ENCODE results near the gene RECK. TPM values are rescaled to one million over a fixed set of nuclear protein-coding genes. Genes with fewer than 3 reads are reported as not detected.

Gene RECK
- total RNA-seq, 1 donor from 2014 or later: 11.7 TPM

GRCh38 chr9:36035006-36035405, 1.7 kb upstream of the RECK start:
- Mint-ChIP-seq H3K27me3 (peaks cover 25% of the 10 kb centered on the region), H3K4me1 (ENCODE audit: unreplicated experiment) (peaks cover 10% of the 10 kb centered on the region), H3K9me3 (no peaks in the 10 kb centered on the region), H3K36me3 (no peaks in the 10 kb centered on the region), H3K27ac (no peak overlapping the region), H3K4me3 (peak overlapping the region; percentile 51)
- TF ChIP-seq CTCF (conservative IDR thresholded peaks at IDR 0.05): no peak
- no peak for DNase-seq (ENCODE audit: extremely low spot score, unreplicated experiment)

- Mint-ChIP-seq H3K4me3 (peak overlapping the region; percentile 88), H3K27ac (peak overlapping the region; percentile 57), H3K9me3 (no peaks in the 10 kb centered on the region), H3K4me1 (ENCODE audit: unreplicated experiment) (peaks cover 17% of the 10 kb centered on the region), H3K36me3 (no peaks in the 10 kb centered on the region), H3K27me3 (peaks cover 15% of the 10 kb centered on the region)
- no peak for DNase-seq (ENCODE audit: extremely low spot score, unreplicated experiment)
- TF ChIP-seq CTCF (conservative IDR thresholded peaks at IDR 0.05): no peak
Observed at GRCh38 chr9:36036253-36036779, 397 bp upstream of the RECK start.

GRCh38 chr9:36037549-36038122, 923 bp downstream of the RECK start:
- peak overlapping the region; percentile 91 for H3K4me3 Mint-ChIP-seq
- H3K4me1 Mint-ChIP-seq (ENCODE audit: unreplicated experiment): peaks cover 17% of the 10 kb centered on the region
- no peaks in the 10 kb centered on the region for H3K9me3 Mint-ChIP-seq
- H3K27me3 Mint-ChIP-seq: peaks cover 3% of the 10 kb centered on the region
- no peak for DNase-seq (ENCODE audit: extremely low spot score, unreplicated experiment)
- H3K27ac Mint-ChIP-seq: peak overlapping the region; percentile 54
- H3K36me3 Mint-ChIP-seq: no peaks in the 10 kb centered on the region
- TF ChIP-seq CTCF (conservative IDR thresholded peaks at IDR 0.05): no peak

- Mint-ChIP-seq H3K9me3 (peaks cover 4% of the 10 kb centered on the region), H3K4me1 (ENCODE audit: unreplicated experiment) (peaks cover 17% of the 10 kb centered on the region), H3K27me3 (peaks cover 3% of the 10 kb centered on the region), H3K27ac (no peak overlapping the region), H3K4me3 (peak overlapping the region; percentile 20), H3K36me3 (peaks cover 4% of the 10 kb centered on the region)
- no peak for DNase-seq (ENCODE audit: extremely low spot score, unreplicated experiment)
- TF ChIP-seq CTCF (conservative IDR thresholded peaks at IDR 0.05): no peak
Observed at GRCh38 chr9:36039121-36039520, 2.4 kb downstream of the RECK start.

- Mint-ChIP-seq H3K27ac (no peak overlapping the region), H3K4me3 (peak overlapping the region; percentile 20), H3K9me3 (peaks cover 4% of the 10 kb centered on the region), H3K36me3 (peaks cover 4% of the 10 kb centered on the region), H3K27me3 (peaks cover 3% of the 10 kb centered on the region), H3K4me1 (ENCODE audit: unreplicated experiment) (peaks cover 17% of the 10 kb centered on the region)
- TF ChIP-seq CTCF (conservative IDR thresholded peaks at IDR 0.05): no peak
- no peak for DNase-seq (ENCODE audit: extremely low spot score, unreplicated experiment)
Observed at GRCh38 chr9:36039696-36040095, 3.0 kb downstream of the RECK start.

All from type B pancreatic cell (in vitro differentiated cells).